ENCODE measurements around the gene SIGLEC11. TPM values are rescaled to one million over a fixed set of nuclear protein-coding genes. Genes with fewer than 3 reads are reported as not detected.
"Not testable (repeated sequence)": the region's sequence is repeated elsewhere in the genome, so short reads cannot be mapped to it uniquely, and the experiment has no call there.

SIGLEC11 gene
- total RNA-seq, 1 experiment from 2014 or later, result not detected

DNA sequence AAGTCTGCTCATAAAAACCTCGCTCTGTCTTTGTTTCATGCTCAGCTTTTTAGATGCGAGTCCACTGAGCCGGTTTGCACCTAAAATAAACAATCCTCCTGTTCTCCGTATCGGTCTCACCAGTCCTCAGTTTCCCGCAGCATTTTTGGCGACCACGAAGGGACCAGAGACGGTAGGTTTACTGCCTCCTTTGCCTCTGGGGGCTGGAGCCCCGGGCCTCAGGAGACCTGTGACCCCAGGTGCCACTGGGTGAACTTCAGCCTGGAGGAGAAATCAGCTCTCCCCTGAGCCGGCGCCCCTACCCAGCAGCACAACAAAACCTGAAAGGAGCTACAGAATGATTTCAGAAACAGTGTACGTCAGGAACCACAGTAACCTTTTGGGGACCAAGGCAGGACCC lies 8.1 kb downstream of the SIGLEC11 start:
- H3K27me3 ChIP-seq (replicated peaks), result peaks cover 4% of the 10 kb centered on the region; the same call in 1 of the 2 replicates
- H3K9me3 ChIP-seq (replicated peaks), result no peaks in the 10 kb centered on the region
- no peak overlapping the region for H3K27ac ChIP-seq
- no peak overlapping the region for H3K4me3 ChIP-seq
- H3K36me3 ChIP-seq, result no peaks in the 10 kb centered on the region
- peaks cover 6% of the 10 kb centered on the region; the same call in 1 of the 2 replicates for H3K4me1 ChIP-seq (replicated peaks)
- no peak for DNase-seq (ENCODE audit: low read depth in 1 of 2, low spot score in 2 of 2)

DNA sequence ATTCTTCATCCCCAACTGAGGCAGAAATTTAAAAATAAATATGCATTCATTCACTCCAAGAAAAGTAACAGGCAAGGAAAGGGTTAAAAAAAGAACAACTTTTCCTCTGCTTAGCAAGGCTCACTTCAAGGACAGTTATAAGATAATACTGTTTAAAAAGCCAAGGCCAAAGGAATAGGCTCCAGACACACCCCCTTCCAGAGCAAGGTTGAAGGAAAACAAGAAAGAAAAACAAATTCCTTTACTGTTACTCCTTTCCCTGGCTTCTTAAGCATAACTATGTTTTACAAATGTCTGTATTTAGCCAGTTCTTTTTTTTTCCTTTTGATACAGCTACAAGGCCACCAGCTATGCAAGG lies 8.5 kb downstream of the SIGLEC11 start:
- Histone ChIP-seq H3K9me3 (replicated peaks) (no peaks in the 10 kb centered on the region), H3K27me3 (replicated peaks) (peaks cover 4% of the 10 kb centered on the region; the same call in 1 of the 2 replicates), H3K36me3 (no peaks in the 10 kb centered on the region), H3K4me3 (no peak overlapping the region), H3K4me1 (replicated peaks) (peaks cover 3% of the 10 kb centered on the region; the same call in 1 of the 2 replicates), H3K27ac (no peak overlapping the region)
- no peak for DNase-seq (ENCODE audit: low read depth in 1 of 2, low spot score in 2 of 2)

DNA sequence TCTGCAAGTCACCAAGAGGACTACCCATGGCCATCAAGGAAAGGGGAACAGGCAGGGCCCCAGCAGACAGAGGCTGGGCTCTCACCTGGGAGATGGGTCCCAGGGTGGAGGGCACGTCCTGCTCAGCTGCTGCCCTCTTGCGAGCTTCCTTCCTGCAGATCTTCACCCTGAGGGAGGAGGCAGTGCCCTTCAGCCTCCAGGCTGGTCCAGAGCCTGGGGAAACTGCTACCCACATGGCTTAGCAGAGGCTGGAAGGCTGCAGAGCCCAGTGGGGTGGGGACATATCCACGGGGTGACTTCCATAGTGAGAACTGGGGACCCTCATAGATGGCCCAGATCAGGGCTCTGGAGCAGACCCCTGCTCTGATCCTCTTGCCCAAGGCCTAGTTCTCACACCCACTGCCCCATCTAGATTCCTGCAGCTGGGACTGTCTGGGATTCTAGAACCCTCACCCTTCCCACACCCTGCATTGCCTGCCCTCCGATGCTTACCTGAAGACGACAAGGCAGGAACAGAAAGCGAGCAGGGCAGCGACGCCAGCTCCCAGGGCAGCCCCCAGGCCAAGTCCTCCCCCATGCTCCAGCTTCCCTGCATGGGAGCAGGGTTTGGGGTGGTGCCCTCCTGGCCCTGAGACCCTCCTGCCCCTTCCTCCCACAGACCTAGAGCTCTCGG lies 9.0 kb downstream of the SIGLEC11 start:
- Histone ChIP-seq H3K27ac (no peak overlapping the region), H3K4me1 (replicated peaks) (peaks cover 3% of the 10 kb centered on the region; the same call in 1 of the 2 replicates), H3K4me3 (no peak overlapping the region), H3K27me3 (replicated peaks) (peaks cover 4% of the 10 kb centered on the region; the same call in 1 of the 2 replicates), H3K9me3 (replicated peaks) (no peaks in the 10 kb centered on the region), H3K36me3 (no peaks in the 10 kb centered on the region)
- no peak for DNase-seq (ENCODE audit: low read depth in 1 of 2, low spot score in 2 of 2)

DNA sequence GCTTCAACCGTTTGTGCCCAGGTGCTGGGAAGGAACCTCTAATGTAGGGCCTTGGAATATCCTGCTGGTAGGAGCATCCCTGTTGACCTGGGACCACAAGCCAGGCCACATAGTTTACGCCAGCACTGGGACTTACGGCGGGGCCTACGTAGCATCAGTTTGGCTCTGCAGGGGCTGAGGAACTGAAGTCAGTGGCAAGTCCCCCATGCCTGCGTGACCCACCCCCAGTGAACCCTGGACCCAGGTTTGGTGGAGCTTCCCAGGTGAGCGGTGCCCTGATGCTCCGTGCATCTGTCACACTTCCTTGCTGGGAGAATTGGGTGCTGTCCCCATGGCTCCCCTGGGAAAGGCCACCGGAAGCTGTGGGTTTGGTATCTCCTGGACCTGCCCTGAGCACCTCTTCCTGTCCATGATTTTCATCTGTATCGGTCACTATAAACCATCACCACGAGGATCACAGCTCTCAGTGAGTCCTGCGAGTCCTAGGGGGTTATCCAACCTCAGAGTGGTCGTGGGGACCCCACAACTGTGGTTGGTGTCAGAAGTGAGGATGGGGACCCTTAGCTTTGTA lies 9.9 kb downstream of the SIGLEC11 start:
- H3K9me3 ChIP-seq (replicated peaks), result no peaks in the 10 kb centered on the region
- DNase-seq (ENCODE audit: low read depth in 1 of 2, low spot score in 2 of 2), result no peak
- H3K4me3 ChIP-seq, result no peak overlapping the region
- no peaks in the 10 kb centered on the region for H3K36me3 ChIP-seq
- H3K27me3 ChIP-seq (replicated peaks), result peaks cover under 1% of the 10 kb centered on the region; the same call in 1 of the 2 replicates
- H3K4me1 ChIP-seq (replicated peaks), result peaks cover 3% of the 10 kb centered on the region; the same call in 1 of the 2 replicates
- no peak overlapping the region for H3K27ac ChIP-seq

DNA sequence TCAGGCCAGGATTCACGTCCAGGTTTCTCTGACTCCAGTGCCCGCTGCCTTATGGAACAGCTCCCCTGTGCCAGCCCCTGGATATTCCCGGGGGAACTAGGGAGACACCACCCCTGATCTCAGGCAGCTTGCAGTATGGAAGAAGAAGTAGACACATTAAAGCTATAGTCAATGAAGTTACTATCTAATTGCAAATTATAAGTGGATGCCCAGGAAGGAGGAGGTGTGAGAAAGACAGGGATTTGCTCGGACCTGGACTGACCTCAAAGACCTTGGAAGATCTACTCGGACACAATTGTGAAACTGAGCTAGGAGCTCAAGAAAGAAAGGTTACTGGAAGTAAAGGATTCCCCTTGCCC lies 10.4 kb downstream of the SIGLEC11 start:
- no peak for DNase-seq (ENCODE audit: low read depth in 1 of 2, low spot score in 2 of 2)
- Histone ChIP-seq H3K27me3 (replicated peaks) (no peaks in the 10 kb centered on the region; the same call in 1 of the 2 replicates), H3K36me3 (no peaks in the 10 kb centered on the region), H3K27ac (no peak overlapping the region), H3K4me3 (no peak overlapping the region), H3K9me3 (replicated peaks) (no peaks in the 10 kb centered on the region), H3K4me1 (replicated peaks) (peaks cover 3% of the 10 kb centered on the region; the same call in 1 of the 2 replicates)

DNA sequence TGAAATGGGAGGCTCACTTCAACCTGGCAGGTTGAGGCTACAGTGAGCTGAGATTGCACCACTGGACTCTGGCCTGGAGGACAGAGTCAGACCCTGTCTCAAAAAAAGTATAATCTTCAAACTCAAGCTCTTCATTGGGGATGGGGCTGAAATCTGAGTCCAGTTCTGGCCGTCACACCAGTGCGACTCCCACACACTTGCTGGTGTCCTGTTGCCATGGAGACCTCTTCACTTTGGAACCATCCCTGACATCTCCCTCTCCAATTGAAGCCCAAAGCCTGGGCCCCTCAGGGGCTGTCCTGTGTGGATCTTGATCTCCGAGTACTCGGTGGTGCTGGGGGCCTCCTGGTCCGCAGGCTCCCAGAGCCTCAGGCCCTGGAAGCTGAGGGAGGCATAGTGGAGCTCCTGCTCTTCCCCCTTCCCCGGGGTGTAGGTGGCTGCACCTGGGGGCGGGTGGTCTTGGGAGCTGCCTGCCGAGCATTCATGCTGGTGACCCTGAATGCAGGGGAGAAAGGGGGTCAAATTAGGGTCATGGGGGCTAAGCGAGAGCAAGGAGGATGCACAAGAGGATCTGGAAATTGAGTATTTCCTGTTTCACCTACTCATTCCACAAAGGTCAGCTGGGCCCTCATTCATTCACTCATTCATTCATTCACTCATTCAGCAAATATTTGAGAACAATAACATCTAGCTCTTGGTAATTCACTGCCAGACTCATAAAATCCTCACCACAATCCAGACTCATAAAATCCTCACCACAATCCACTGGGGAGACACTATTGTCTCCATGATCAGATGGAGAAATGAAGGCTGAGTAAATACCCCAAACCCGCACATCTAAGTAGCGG lies 11.0 kb downstream of the SIGLEC11 start:
- peak in 1 of 2 experiments; percentile 31 for DNase-seq (ENCODE audit: low read depth in 1 of 2, low spot score in 2 of 2)
- Histone ChIP-seq H3K27me3 (replicated peaks) (peaks cover 3% of the 10 kb centered on the region; the same call in 1 of the 2 replicates), H3K9me3 (replicated peaks) (0 out of 2 replicates have a peak, but pooled peaks cover 2% of the 10 kb centered on the region), H3K4me3 (no peak overlapping the region), H3K27ac (no peak overlapping the region), H3K36me3 (no peaks in the 10 kb centered on the region), H3K4me1 (replicated peaks) (no peaks in the 10 kb centered on the region; the same call in 1 of the 2 replicates)

DNA sequence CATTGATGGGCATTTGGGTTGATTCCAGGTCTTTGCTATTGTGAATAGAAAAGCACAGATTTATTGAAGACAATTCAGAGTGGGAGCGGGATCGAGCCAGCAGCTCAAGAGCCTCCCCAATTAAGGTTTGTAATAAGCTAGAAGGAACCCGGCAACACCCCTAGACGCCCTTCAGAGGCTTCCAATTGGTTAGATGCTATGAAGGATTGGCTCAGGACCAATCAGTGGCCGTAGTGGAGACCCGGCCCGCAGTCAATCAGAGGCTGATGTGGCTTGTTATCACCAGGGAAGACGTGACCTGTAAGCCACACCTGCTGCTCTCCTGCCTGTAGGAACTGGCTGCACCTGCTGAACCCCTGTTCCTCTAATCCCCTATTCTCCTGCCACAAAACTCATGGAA lies 14.6 kb downstream of the SIGLEC11 start:
- Histone ChIP-seq H3K36me3 (no peaks in the 10 kb centered on the region), H3K4me3 (no peak overlapping the region), H3K9me3 (replicated peaks) (0 out of 2 replicates have a peak, but pooled peaks cover 2% of the 10 kb centered on the region), H3K27me3 (replicated peaks) (peaks cover 21% of the 10 kb centered on the region; the same call in 1 of the 2 replicates), H3K4me1 (replicated peaks) (no peaks in the 10 kb centered on the region; the same call in 1 of the 2 replicates), H3K27ac (no peak overlapping the region)
- no peak for DNase-seq (ENCODE audit: low read depth in 1 of 2, low spot score in 2 of 2)

DNA sequence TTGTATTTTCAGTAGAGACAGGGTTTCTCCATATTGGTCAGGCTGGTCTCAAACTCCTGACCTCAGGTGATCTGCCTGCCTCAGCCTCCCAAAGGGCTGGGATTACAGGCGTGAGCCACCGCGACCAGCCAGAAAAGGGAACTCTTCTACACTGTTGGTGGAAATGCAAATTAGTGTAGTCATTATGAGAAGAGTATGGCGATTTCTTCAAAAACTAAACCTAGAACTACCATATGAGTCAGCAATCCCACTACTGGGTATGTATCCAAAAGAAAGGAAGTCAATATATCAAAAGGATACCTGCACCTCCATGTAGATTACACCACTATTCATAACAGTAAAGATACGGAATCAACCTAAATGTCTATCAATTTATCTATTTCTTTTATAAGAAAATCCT lies 16.4 kb downstream of the SIGLEC11 start:
- H3K9me3 ChIP-seq (replicated peaks), result not testable (repeated sequence)

DNA sequence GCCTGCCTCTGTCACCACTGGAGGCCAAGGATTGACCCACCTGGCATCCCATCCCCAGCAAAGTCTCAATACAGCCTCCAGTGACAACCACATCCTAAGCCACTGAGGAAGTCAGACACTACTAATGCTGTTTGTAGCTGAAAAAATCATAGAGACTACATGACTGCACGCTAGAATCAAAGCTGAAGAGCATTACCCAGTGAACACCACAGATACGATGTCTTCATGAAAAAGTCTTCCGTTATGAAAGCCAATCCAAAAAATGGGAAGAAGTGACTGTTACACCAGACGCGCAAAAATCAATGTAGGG lies 20.5 kb downstream of the SIGLEC11 start:
- no peaks in the 10 kb centered on the region for H3K36me3 ChIP-seq
- no peak overlapping the region for H3K4me3 ChIP-seq
- peaks cover 3% of the 10 kb centered on the region; the same call in 1 of the 2 replicates for H3K4me1 ChIP-seq (replicated peaks)
- peaks cover 21% of the 10 kb centered on the region; the same call in 1 of the 2 replicates for H3K27me3 ChIP-seq (replicated peaks)
- DNase-seq (ENCODE audit: low read depth in 1 of 2, low spot score in 2 of 2), result no peak
- H3K27ac ChIP-seq, result no peak overlapping the region
- 0 out of 2 replicates have a peak, but pooled peaks cover 2% of the 10 kb centered on the region for H3K9me3 ChIP-seq (replicated peaks)

More for the DNA sequence above, 16.4 kb downstream of the SIGLEC11 start:
- not testable (repeated sequence) for H3K4me3 ChIP-seq; H3K4me1 ChIP-seq (replicated peaks); H3K36me3 ChIP-seq; DNase-seq (ENCODE audit: low read depth in 1 of 2, low spot score in 2 of 2); H3K27ac ChIP-seq
- H3K27me3 ChIP-seq (replicated peaks), result peaks cover 21% of the 10 kb centered on the region; the same call in 1 of the 2 replicates

DNA sequence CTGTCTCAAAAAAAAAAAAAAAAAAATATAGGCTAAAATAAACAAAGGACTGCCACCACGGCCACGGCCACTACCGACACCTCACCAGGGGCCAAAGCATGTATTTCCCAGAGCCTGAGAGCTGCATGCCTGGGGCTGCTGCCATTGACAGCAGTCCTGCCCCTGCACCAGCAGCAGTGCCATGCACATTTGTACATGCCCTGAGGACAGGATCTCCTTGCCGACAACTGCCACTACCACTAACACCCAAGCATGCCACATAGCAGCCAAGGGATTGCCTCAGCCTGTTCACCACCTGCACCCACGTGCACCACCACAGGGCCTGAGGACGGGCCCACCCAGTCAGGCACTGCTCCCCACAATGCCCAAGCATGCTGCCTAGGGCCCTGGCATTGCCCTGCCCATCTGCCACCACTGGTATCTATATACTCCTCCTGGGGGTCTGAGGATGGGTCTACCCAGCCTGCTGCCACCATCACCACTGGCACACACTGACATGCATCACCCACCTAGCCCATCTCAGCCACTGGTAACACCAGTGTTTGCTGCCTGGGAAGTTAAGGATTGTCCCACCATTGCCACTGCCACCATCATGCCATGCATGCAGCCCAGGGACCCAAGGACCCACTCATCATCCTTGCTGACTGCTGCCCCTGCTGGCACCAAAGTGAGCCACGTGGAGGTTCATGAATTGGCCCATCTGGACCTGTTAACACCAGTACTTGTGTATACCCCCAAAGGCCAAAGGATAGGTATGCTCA lies 21.1 kb downstream of the SIGLEC11 start:
- Histone ChIP-seq H3K36me3 (no peaks in the 10 kb centered on the region), H3K4me3 (no peak overlapping the region), H3K9me3 (replicated peaks) (no peaks in the 10 kb centered on the region), H3K27ac (no peak overlapping the region), H3K27me3 (replicated peaks) (peaks cover 18% of the 10 kb centered on the region; the same call in 1 of the 2 replicates), H3K4me1 (replicated peaks) (peaks cover 3% of the 10 kb centered on the region; the same call in 1 of the 2 replicates)
- no peak for DNase-seq (ENCODE audit: low read depth in 1 of 2, low spot score in 2 of 2)

DNA sequence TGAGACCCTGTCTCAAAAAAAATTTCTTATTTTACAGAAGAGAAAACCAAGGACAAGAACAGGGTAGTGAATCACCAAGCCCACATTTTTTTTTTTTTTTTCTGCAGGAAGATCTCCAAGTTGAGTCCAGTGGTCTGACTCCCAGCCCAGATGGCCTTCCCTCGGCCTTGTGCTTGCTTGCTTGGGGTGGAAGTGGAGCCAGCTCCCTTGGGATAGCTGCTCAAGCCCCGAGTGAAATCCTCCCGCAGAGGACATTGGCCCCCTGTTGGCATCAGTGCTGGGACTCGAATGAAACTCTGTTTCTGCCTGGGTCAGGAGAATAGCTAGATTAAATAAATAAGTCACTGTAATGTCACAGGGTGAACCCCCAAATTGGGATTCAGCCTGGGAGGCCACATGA lies 22.3 kb downstream of the SIGLEC11 start:
- no peak for DNase-seq (ENCODE audit: low read depth in 1 of 2, low spot score in 2 of 2)
- H3K9me3 ChIP-seq (replicated peaks), result no peaks in the 10 kb centered on the region
- H3K36me3 ChIP-seq, result no peaks in the 10 kb centered on the region
- H3K4me1 ChIP-seq (replicated peaks), result peaks cover 3% of the 10 kb centered on the region; the same call in 1 of the 2 replicates
- peaks cover 13% of the 10 kb centered on the region; the same call in 1 of the 2 replicates for H3K27me3 ChIP-seq (replicated peaks)
- H3K27ac ChIP-seq, result no peak overlapping the region
- H3K4me3 ChIP-seq, result no peak overlapping the region

DNA sequence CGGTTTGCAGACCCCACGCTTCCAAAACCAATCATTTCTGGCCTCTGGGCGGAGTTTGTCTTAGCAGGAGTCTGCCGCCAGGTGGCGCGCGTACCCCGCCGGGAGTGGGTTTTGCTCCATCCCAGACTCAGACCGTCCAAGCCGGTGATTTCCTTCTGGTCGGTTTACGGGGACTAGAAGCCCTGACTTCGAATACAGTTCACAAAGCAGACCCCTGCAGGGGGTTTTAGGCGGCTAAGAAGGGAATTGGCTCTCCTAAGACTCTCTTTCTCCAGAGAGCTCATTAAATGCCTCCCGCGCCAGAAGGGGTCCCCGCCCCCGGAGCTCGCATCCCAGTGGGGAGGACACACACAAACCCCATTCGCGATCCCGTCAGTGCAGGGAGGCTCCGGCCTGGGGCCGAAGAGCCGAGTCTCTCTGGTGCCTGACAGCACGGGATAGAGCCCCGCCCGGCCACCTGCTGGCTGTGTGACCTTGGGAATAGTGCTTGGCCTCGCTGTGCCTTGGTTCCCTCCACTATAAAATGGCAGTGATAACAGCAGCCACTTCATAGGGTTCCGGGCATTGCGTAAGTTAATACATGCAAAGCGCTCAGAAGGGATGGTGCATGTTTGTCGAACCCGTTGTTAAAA lies 23.1 kb downstream of the SIGLEC11 start:
- H3K27me3 ChIP-seq (replicated peaks), result peaks cover 5% of the 10 kb centered on the region; the same call in 1 of the 2 replicates
- no peak overlapping the region for H3K27ac ChIP-seq
- peak; percentile 58 to 74 for DNase-seq (ENCODE audit: low read depth in 1 of 2, low spot score in 2 of 2)
- no peaks in the 10 kb centered on the region; the same call in 1 of the 2 replicates for H3K36me3 ChIP-seq
- H3K4me3 ChIP-seq, result no peak overlapping the region
- peaks cover 3% of the 10 kb centered on the region; the same call in 1 of the 2 replicates for H3K4me1 ChIP-seq (replicated peaks)
- H3K9me3 ChIP-seq (replicated peaks), result no peaks in the 10 kb centered on the region

DNA sequence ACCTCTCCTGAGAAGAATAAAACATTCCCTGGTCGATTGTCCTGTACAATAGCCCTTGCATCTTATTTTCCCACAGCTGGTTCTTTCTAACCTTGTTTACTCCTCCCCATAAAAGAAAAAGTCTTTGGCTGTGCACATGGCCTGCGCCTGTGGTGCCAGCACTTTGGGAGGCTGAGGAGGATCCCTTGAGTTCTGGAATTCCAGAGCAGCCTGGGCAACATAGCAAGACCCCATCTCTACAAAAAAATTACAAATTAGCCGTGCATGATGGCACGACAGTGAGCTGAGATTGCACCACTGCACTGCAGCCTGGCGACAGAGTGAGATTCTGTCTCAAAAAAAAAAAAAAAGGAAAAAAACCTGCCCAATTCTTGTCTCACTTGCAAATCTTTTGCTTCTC lies 24.4 kb downstream of the SIGLEC11 start:
- 0 out of 2 replicates have a peak, but pooled peaks cover 3% of the 10 kb centered on the region for H3K4me1 ChIP-seq (replicated peaks)
- H3K27me3 ChIP-seq (replicated peaks), result no peaks in the 10 kb centered on the region
- no peak overlapping the region for H3K27ac ChIP-seq
- no peak for DNase-seq (ENCODE audit: low read depth in 1 of 2, low spot score in 2 of 2)
- no peak overlapping the region for H3K4me3 ChIP-seq
- peaks cover 6% of the 10 kb centered on the region for H3K36me3 ChIP-seq
- H3K9me3 ChIP-seq (replicated peaks), result no peaks in the 10 kb centered on the region

Data from SJSA1 (cell line).